ENCODE data around the gene TMEM178B. TPM values are rescaled to one million over a fixed set of nuclear protein-coding genes. Genes with fewer than 3 reads are reported as not detected.
A peak's percentile ranks its signal among the peaks of the same experiment; 100 is the strongest.
"Not testable (repeated sequence)": the region's sequence is repeated elsewhere in the genome, so short reads cannot be mapped to it uniquely, and the experiment has no call there.

Gene TMEM178B
- total RNA-seq, 1 donor from 2014 or later, result 19.7 TPM

GRCh38 chr7:141191277-141191676 is 117.4 kb downstream of the TMEM178B start:
- no peak for DNase-seq (ENCODE audit: low read depth, low spot score)
- Mint-ChIP-seq H3K27me3 (ENCODE audit: low read depth) (no peaks in the 10 kb centered on the region), H3K36me3 (ENCODE audit: low read depth) (no peaks in the 10 kb centered on the region), H3K9me3 (peaks cover 3% of the 10 kb centered on the region), H3K27ac (ENCODE audit: unreplicated experiment) (no peak overlapping the region), H3K4me1 (no peaks in the 10 kb centered on the region), H3K4me3 (no peak overlapping the region)
- no peak for TF ChIP-seq CTCF (conservative IDR thresholded peaks at IDR 0.05)

GRCh38 chr7:141193066-141193465 is 119.2 kb downstream of the TMEM178B start:
- H3K4me1 Mint-ChIP-seq, result no peaks in the 10 kb centered on the region
- H3K27me3 Mint-ChIP-seq (ENCODE audit: low read depth), result no peaks in the 10 kb centered on the region
- DNase-seq (ENCODE audit: low read depth, low spot score), result no peak
- H3K36me3 Mint-ChIP-seq (ENCODE audit: low read depth), result no peaks in the 10 kb centered on the region
- peaks cover 3% of the 10 kb centered on the region for H3K9me3 Mint-ChIP-seq
- TF ChIP-seq CTCF (conservative IDR thresholded peaks at IDR 0.05), result no peak
- H3K4me3 Mint-ChIP-seq, result no peak overlapping the region
- peak overlapping the region; percentile 88 for H3K27ac Mint-ChIP-seq (ENCODE audit: unreplicated experiment)

- H3K27ac Mint-ChIP-seq (ENCODE audit: unreplicated experiment); H3K4me3 Mint-ChIP-seq; H3K27me3 Mint-ChIP-seq (ENCODE audit: low read depth): not testable (repeated sequence)
These were observed 121.9 kb downstream of the TMEM178B start for GRCh38 chr7:141195722-141196121.

GRCh38 chr7:141198194-141198958 is 124.5 kb downstream of the TMEM178B start:
- Mint-ChIP-seq H3K27ac (ENCODE audit: unreplicated experiment) (peak overlapping the region; percentile 63), H3K36me3 (ENCODE audit: low read depth) (no peaks in the 10 kb centered on the region), H3K4me1 (peaks cover 26% of the 10 kb centered on the region), H3K27me3 (ENCODE audit: low read depth) (no peaks in the 10 kb centered on the region), H3K4me3 (no peak overlapping the region), H3K9me3 (peaks cover 3% of the 10 kb centered on the region)
- TF ChIP-seq CTCF (conservative IDR thresholded peaks at IDR 0.05), result no peak
- DNase-seq (ENCODE audit: low read depth, low spot score), result no peak

More at GRCh38 chr7:141195722-141196121, 121.9 kb downstream of the TMEM178B start:
- not testable (repeated sequence) for H3K4me1 Mint-ChIP-seq; DNase-seq (ENCODE audit: low read depth, low spot score); H3K9me3 Mint-ChIP-seq; H3K36me3 Mint-ChIP-seq (ENCODE audit: low read depth)

- no peaks in the 10 kb centered on the region for H3K9me3 Mint-ChIP-seq
- H3K27me3 Mint-ChIP-seq (ENCODE audit: low read depth), result no peaks in the 10 kb centered on the region
- H3K4me1 Mint-ChIP-seq, result peaks cover 36% of the 10 kb centered on the region
- no peaks in the 10 kb centered on the region for H3K36me3 Mint-ChIP-seq (ENCODE audit: low read depth)
- TF ChIP-seq CTCF (conservative IDR thresholded peaks at IDR 0.05), result no peak
- H3K27ac Mint-ChIP-seq (ENCODE audit: unreplicated experiment), result peak overlapping the region; percentile 25
- no peak overlapping the region for H3K4me3 Mint-ChIP-seq
- DNase-seq (ENCODE audit: low read depth, low spot score), result no peak
These were observed 126.6 kb downstream of the TMEM178B start for GRCh38 chr7:141200191-141201108.
